ENCODE results near the gene LRP1-AS. TPM values are rescaled to one million over a fixed set of nuclear protein-coding genes. Genes with fewer than 3 reads are reported as not detected.

LRP1-AS gene
- total RNA-seq, 1 donor from 2014 or later = not detected

DNA sequence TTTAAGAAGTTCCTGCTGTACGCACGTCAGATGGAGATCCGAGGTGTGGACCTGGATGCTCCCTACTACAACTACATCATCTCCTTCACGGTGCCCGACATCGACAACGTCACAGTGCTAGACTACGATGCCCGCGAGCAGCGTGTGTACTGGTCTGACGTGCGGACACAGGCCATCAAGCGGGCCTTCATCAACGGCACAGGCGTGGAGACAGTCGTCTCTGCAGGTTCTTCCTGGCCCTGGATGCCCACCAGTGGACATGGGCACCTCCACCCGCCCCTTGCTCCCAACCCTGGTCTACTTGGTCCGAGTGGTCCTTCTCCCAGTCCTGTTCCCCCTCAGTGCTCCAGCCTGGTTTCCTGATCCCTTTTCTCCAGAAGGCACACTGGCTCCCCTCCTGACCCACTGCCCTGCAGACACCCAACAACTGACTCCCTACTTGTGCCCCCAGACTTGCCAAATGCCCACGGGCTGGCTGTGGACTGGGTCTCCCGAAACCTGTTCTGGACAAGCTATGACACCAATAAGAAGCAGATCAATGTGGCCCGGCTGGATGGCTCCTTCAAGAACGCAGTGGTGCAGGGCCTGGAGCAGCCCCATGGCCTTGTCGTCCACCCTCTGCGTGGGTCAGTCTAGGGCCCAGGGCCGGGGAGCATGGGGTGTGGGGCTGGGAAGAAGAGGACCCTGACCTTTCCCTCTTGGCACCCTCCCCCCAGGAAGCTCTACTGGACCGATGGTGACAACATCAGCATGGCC, 32.1 kb upstream of the LRP1-AS start:
- Mint-ChIP-seq H3K36me3 (ENCODE audit: insufficient read depth) (peaks cover 19% of the 10 kb centered on the region), H3K27me3 (no peaks in the 10 kb centered on the region), H3K4me3 (ENCODE audit: low read depth) (no peak overlapping the region), H3K9me3 (ENCODE audit: low read depth) (no peaks in the 10 kb centered on the region), H3K4me1 (ENCODE audit: low read depth) (no peaks in the 10 kb centered on the region), H3K27ac (no peak overlapping the region)
- TF ChIP-seq, protein P1, sequence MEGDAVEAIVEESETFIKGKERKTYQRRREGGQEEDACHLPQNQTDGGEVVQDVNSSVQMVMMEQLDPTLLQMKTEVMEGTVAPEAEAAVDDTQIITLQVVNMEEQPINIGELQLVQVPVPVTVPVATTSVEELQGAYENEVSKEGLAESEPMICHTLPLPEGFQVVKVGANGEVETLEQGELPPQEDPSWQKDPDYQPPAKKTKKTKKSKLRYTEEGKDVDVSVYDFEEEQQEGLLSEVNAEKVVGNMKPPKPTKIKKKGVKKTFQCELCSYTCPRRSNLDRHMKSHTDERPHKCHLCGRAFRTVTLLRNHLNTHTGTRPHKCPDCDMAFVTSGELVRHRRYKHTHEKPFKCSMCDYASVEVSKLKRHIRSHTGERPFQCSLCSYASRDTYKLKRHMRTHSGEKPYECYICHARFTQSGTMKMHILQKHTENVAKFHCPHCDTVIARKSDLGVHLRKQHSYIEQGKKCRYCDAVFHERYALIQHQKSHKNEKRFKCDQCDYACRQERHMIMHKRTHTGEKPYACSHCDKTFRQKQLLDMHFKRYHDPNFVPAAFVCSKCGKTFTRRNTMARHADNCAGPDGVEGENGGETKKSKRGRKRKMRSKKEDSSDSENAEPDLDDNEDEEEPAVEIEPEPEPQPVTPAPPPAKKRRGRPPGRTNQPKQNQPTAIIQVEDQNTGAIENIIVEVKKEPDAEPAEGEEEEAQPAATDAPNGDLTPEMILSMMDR (IDR thresholded peaks at IDR 0.05; ENCODE audit: unreplicated experiment) = no peak
- DNase-seq (ENCODE audit: low spot score, unreplicated experiment) = no peak

DNA sequence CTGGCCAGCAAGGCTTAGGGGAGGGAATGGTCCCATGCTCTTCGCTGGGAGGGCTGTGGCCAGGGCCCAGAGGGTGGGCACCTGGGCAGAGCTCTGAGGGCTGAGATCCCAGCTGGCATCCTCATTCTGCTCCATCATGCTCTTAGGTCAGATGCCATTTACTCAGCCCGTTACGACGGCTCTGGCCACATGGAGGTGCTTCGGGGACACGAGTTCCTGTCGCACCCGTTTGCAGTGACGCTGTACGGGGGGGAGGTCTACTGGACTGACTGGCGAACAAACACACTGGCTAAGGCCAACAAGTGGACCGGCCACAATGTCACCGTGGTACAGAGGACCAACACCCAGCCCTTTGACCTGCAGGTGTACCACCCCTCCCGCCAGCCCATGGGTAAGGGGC, 30.8 kb upstream of the LRP1-AS start:
- peaks cover 19% of the 10 kb centered on the region for H3K36me3 Mint-ChIP-seq (ENCODE audit: insufficient read depth)
- DNase-seq (ENCODE audit: low spot score, unreplicated experiment) = no peak
- no peak overlapping the region for H3K27ac Mint-ChIP-seq
- no peaks in the 10 kb centered on the region for H3K4me1 Mint-ChIP-seq (ENCODE audit: low read depth)
- H3K4me3 Mint-ChIP-seq (ENCODE audit: low read depth) = no peak overlapping the region
- no peaks in the 10 kb centered on the region for H3K27me3 Mint-ChIP-seq
- no peaks in the 10 kb centered on the region for H3K9me3 Mint-ChIP-seq (ENCODE audit: low read depth)
- TF ChIP-seq, protein P1 (IDR thresholded peaks at IDR 0.05; ENCODE audit: unreplicated experiment) = no peak

DNA sequence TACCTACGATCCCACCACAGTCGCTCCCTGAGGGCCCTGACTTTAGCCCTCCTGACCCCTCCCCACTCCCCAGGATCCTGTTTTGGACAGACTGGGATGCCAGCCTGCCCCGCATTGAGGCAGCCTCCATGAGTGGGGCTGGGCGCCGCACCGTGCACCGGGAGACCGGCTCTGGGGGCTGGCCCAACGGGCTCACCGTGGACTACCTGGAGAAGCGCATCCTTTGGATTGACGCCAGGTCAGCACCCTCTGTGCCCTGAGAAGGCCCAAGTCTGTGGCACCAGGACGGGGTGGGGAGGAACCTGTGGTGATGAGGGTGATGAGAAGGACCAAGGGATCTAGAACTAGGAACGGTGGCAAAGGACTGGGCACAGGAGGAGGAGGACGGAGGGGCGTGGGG, 29.9 kb upstream of the LRP1-AS start:
- DNase-seq (ENCODE audit: low spot score, unreplicated experiment) = no peak
- Mint-ChIP-seq H3K4me3 (ENCODE audit: low read depth) (no peak overlapping the region), H3K27ac (no peak overlapping the region), H3K4me1 (ENCODE audit: low read depth) (no peaks in the 10 kb centered on the region), H3K9me3 (ENCODE audit: low read depth) (no peaks in the 10 kb centered on the region), H3K36me3 (ENCODE audit: insufficient read depth) (peaks cover 24% of the 10 kb centered on the region), H3K27me3 (no peaks in the 10 kb centered on the region)
- TF ChIP-seq, protein P1 (IDR thresholded peaks at IDR 0.05; ENCODE audit: unreplicated experiment) = no peak

DNA sequence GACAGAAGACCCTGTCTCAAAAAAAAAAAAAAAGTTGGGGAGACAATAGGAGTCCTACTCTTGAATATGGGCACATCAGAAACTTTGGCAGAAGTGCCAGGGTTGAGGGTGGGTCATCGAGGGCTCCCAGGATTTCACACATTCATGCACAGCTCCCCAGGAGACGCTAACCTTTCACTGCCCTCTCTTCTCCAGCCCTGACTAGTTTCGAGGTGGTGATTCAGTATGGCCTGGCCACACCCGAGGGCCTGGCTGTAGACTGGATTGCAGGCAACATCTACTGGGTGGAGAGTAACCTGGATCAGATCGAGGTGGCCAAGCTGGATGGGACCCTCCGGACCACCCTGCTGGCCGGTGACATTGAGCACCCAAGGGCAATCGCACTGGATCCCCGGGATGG, 29.4 kb upstream of the LRP1-AS start:
- Mint-ChIP-seq H3K9me3 (ENCODE audit: low read depth) (no peaks in the 10 kb centered on the region), H3K4me1 (ENCODE audit: low read depth) (no peaks in the 10 kb centered on the region), H3K4me3 (ENCODE audit: low read depth) (no peak overlapping the region), H3K27ac (no peak overlapping the region), H3K36me3 (ENCODE audit: insufficient read depth) (peaks cover 24% of the 10 kb centered on the region), H3K27me3 (no peaks in the 10 kb centered on the region)
- TF ChIP-seq, protein P1 (IDR thresholded peaks at IDR 0.05; ENCODE audit: unreplicated experiment) = no peak
- no peak for DNase-seq (ENCODE audit: low spot score, unreplicated experiment)

DNA sequence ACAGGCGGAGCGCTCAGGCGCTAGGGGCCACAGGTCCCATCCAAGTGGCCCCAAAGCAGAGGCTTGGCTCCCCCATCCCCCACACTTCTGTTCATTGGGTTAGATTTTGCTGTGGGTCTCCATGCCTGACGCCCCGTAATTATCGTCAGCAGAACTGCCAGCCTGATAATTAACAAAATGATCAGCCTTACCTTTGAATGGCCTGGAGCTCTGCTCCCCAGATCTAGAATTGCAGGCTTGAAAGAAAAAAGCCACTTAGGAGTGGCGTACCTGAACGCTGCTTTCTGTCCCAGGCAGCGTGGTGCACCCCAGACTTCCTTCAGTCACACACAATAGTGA, 28.7 kb upstream of the LRP1-AS start:
- DNase-seq (ENCODE audit: low spot score, unreplicated experiment) = no peak
- H3K4me3 Mint-ChIP-seq (ENCODE audit: low read depth) = no peak overlapping the region
- H3K4me1 Mint-ChIP-seq (ENCODE audit: low read depth) = no peaks in the 10 kb centered on the region
- peaks cover 24% of the 10 kb centered on the region for H3K36me3 Mint-ChIP-seq (ENCODE audit: insufficient read depth)
- peak overlapping the region; percentile 27 for H3K27ac Mint-ChIP-seq
- TF ChIP-seq, protein P1 (IDR thresholded peaks at IDR 0.05; ENCODE audit: unreplicated experiment) = no peak
- no peaks in the 10 kb centered on the region for H3K27me3 Mint-ChIP-seq
- no peaks in the 10 kb centered on the region for H3K9me3 Mint-ChIP-seq (ENCODE audit: low read depth)

All from progenitor cell of endocrine pancreas (in vitro differentiated cells).